Adipose tissue (tissue), 3 donors: ENCODE results near the gene UBE3D. TPM values are rescaled to one million over a fixed set of nuclear protein-coding genes. Genes with fewer than 3 reads are reported as not detected.
"Not testable (repeated sequence)": the region's sequence is repeated elsewhere in the genome, so short reads cannot be mapped to it uniquely, and the experiment has no call there.

Experiments
- H3K27ac ChIP-seq: one replicate; pipeline ENCODE4 v1.5.1; 2013; ENCODE audit warnings: low read depth, low read length
- WGBS, 3 donors: extraction: QIAGEN DNeasy Blood & Tissue Kit; methylation state at CpG; one replicate each; pipeline ENCODE4 v1.1.7; 2013; 5-methylcytosine and 5-hydroxymethylcytosine counted together
- polyA plus RNA-seq, 3 donors: library from polyadenylated mRNA; stranded (reverse); fragments of 200-250 nt; gene quantifications; one replicate each; pipeline ENCODE4 v1.2.3, GENCODE V29; 2013
- donor health status: healthy with polysubstance abuse.
- donor health status: Bipolar disorder and iron deficiency.
- donor health status: healthy.

Gene UBE3D
- polyA plus RNA-seq, 3 donors, result 1.5 to 7.0 (median 3.5) TPM

DNA sequence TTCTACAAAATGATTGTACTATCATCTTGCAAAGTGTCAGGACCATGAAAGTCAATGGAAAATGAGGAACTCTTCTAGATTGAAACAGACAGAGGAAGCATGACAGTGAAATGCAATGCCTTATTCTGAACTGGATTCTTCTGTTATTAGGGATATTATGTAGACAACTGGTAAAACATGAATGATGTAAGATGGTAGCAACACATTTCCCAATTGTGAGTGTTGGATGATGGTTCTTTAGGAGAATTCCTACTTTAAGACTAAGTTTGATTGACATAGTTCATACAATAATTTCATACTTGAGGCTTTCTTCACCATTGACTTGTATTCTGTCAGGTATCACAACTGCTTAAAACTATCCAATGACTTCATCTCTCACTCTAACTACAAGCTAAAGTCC lies 4.5 kb downstream of the UBE3D start:
- H3K27ac ChIP-seq, result no peak overlapping the region

GRCh38 chr6:83057705-83058321 lies 7.8 kb downstream of the UBE3D start:
- H3K27ac ChIP-seq, result no peak overlapping the region
- 31 to 45% (median 41%) methylated on average over 4 of the region's 4 CpGs for WGBS, 3 donors

- WGBS, 3 donors, result 18 to 29% (median 27%) methylated on average over 6 of the region's 6 CpGs
- no peak overlapping the region for H3K27ac ChIP-seq
These were observed 10.2 kb downstream of the UBE3D start for GRCh38 chr6:83055366-83055964.

DNA sequence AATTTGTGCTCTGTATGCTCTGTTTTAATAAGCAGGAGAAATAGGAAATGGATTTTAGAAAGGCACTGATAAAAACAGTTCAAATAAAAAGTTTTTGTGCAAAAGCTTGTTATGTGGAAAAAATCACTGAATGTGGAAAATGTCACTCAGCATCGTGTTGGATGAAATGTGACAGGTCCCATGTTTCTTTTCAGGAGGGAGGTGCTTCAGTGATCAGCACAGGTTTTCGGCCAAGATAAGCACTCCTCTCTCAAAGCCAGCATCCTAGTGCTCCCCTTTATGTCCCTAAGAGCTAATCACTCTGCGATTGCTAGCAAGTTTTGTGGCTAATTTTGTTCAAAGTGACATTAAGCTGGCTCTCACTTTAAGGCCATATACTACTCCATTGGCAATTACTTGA lies 12.0 kb downstream of the UBE3D start:
- no peak overlapping the region for H3K27ac ChIP-seq
- 90 to 92% (median 91%) methylated on average over 3 of the region's 3 CpGs for WGBS, 3 donors

DNA sequence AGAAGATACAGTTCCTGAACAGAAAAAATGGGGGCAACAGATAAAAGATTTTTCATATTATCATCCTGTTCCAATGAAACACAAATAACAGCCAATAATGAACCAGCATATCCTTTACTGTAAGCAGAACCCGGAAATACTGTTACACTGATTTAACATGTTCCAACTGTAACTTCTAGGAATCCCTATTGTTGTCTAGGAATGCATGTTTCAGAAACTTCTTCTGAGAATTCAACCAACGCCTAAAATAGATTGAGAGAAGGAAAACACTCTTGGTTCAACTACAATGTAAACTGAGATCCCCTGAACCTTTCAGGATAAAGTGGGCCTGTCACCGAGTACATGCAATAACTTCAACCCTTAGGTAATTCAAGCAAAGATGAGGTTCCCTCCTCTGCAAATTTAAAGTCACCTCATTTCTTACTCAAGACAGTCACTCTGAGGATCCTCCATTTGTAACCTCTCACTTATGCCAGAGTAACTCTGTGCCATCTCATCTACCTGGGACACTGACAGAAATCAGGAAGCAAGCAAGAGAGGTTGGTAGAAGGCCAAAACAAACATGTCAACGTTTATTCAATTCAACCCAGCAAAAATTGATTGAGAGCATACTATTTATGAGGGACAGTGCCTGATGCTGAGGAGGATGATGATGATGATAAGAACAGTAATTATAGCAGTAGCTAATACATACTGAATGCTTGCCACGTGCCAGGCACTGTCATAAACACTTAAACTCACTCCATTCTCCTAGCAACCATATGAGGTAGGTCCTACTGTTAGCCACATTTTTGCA lies 14.1 kb downstream of the UBE3D start:
- no peak overlapping the region for H3K27ac ChIP-seq
- 57 to 64% (median 61%) methylated on average over 5 of the region's 5 CpGs for WGBS, 3 donors

DNA sequence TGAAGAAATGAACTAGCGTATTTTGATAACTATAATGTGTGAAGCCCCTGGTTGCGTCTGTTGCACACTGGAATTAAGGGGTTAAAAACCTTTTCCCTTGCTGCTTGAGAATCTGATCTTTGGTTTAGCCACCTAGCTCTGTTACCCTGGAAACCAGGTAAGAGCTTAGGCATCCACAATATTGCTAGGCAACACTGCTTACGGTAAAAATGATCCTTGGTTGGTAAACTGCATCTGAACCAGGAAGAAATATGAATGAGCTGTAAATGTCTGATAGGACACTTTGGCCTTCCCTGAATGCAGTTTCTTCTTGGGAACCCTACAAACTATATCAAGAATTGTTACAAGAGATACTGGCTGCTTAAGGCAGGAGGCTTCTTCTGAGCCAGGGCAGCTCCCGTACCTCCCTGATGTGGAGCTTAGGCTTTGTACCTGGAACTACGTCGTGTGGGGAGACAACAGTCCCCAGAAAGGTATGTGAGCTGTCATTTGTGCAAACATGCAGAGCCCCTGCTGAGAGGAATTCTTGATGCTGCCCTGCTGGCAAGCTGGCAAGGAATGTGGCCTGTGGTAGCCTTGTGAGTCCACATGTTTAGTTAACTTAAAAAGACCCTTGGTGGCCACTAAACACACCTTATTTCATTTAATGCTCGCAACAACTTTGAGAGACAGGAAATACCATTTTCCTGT lies 18.4 kb downstream of the UBE3D start:
- 80 to 92% (median 91%) methylated on average over 7 of the region's 7 CpGs for WGBS, 3 donors
- no peak overlapping the region for H3K27ac ChIP-seq

DNA sequence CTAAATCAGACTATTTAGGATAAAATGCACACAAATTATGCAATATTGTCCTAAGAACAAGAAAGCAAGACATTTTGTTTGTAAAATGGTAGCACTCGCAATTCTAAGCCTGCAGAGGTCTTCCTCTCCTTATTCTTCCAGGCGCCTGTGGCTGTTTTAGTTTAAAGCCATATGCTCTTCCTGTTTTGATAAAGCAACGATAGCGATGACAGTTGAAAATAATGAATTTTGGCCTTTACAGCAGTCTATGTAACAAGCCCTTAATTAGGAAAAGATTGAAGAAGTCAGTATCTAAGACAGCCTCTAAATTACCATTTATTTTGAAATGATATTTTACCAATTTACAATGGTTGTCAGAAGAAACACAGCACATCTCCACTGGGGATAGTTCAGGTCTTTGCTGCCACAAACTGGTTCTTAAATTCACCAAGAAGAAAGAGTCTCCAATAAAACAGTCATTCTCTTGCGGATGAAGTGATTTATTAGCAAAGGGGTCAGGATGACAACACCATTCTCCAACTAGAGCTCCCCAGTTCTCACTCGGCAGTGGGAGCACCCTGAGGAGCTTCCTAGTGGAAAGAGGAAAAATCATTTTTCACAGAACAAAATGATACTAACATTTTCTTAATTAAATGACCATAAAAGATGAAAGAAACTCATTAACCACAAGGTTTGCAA lies 21.4 kb downstream of the UBE3D start:
- H3K27ac ChIP-seq, result no peak overlapping the region
- 83 to 91% (median 86%) methylated on average over 6 of the region's 6 CpGs for WGBS, 3 donors

DNA sequence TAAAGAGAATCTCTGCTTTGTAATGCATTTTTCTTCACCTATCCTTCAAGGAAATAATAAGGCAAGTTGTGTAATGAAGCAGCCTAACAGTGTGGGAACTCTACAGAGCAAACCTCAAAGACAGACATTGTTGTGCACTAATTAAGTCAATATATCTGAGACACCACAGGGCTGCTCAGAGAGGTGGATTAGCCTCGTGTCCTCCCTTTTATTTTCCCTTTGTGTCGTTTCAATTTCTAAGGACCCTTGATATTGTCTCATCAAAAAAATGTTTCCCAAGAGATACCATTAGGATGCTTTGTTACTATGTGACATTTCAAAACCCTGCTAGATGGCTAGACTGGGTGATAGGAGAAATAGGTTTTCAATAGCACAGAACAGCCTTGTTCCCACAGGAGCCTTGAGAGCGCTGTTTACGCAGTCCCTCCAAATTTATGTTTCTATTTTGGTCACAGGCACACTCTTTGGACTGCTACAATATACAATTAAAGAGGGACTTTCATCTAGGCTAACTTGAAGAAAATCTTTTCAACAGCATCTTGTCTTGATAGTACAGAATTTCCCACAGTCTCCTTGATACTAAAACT lies 23.1 kb downstream of the UBE3D start:
- no peak overlapping the region for H3K27ac ChIP-seq

DNA sequence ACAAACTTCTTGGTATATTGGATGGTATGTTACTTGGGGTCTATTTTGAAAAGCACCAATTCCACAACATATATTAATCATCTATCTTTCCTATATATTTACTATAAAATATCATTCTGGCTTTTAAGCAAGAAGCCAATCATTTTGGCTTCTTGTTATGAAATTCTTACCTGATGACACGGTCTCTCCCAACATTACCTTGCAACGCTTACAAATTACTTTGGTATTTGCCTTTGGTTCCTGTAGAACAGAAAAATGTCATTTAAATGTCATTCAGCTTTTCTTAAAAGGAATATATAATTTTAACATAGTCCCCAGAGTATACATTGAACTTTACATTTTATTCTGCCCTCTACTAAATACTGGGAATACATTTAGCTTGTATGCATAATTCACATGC lies 27.4 kb downstream of the UBE3D start:
- WGBS, 3 donors, result 95 to 97% (median 96%) methylated on average over 2 of the region's 2 CpGs

More for the DNA sequence above, 23.1 kb downstream of the UBE3D start:
- 81 to 87% (median 81%) methylated on average over 4 of the region's 4 CpGs for WGBS, 3 donors

GRCh38 chr6:83031689-83032088 lies 34.0 kb downstream of the UBE3D start:
- WGBS, 3 donors, result 97 to 99% (median 98%) methylated on average over 6 of the region's 6 CpGs

More for the DNA sequence above, 27.4 kb downstream of the UBE3D start:
- no peak overlapping the region for H3K27ac ChIP-seq

DNA sequence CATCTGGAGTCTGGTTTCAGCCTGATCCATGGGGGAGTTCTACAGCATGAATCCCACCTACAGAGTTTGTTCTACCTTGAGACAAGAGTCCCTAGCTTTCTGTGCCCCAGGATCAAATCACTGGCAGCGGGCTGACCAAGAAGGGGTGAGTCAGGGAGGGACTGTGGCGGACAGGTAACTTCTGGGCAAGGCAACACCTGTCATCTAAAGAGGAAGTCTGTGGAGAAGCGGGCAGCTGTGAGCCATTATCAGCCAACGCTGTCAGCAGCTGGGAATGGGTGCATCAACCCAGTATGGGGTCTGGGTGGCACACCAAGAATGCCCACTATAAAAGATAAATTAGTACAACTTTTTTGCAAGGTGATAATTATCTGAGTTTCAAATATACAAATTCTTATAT lies 45.9 kb downstream of the UBE3D start:
- WGBS, 3 donors, result 89 to 94% (median 93%) methylated on average over 4 of the region's 4 CpGs
- H3K27ac ChIP-seq, result no peak overlapping the region

More at GRCh38 chr6:83031689-83032088, 34.0 kb downstream of the UBE3D start:
- H3K27ac ChIP-seq, result no peak overlapping the region

GRCh38 chr6:83011131-83011530 lies 54.5 kb downstream of the UBE3D start:
- 71 to 82% (median 77%) methylated on average over 3 of the region's 3 CpGs for WGBS, 3 donors
- not testable (repeated sequence) for H3K27ac ChIP-seq

DNA sequence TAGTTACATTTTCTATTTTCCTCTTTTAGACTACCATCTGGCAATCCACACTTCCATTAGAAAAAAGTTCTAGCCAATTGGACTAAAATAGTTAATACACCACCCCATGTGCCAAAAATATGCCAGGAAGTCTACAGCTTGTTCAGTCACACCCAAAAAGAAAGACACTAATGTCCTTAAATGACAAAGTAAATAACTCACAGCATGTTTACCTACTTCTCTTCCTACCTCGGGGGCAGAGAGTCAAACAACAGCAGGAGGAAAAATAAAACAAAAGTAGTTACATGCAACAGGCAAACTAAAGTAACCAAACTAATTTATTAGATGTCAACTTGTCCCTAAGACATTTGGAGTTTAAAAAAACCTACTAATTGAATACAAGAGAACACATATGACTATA lies 57.0 kb downstream of the UBE3D start:
- H3K27ac ChIP-seq, result no peak overlapping the region
- WGBS, 3 donors, result 11 to 51% (median 49%) methylated on average over 1 of the region's 1 CpG

DNA sequence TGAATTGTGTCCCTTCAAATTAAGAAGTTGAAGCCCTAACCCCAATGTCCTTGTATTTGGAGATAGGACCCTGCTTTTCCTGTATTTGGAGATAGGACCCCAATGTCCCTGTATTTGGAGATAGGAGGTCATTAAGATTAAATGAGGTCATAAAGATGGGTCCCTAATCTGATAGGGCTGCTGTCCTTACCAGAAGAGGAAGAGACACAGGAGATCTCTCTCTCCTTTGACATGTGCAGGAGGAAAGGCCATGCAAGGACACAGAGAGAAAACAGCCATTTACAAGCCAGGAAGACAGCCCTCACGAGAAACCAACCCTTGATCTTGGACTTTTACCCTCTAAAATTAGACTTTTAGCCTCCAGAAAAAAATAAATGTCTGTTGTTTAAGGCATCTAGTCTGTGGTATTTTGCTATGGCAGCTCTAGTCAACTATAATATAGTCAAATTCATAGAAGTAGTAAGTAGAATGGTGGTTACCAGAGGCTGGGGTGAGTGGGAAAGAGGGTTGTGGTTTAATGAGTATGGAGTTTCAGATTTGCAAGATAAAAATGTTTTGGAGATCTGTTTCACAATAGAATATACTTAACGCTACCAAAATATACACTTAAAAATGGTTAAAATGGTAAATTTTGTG lies 59.3 kb downstream of the UBE3D start:
- WGBS, 3 donors, result 84 to 86% (median 84%) methylated on average over 2 of the region's 2 CpGs
- H3K27ac ChIP-seq, result no peak overlapping the region

- no peak overlapping the region for H3K27ac ChIP-seq
These were observed 69.5 kb downstream of the UBE3D start for GRCh38 chr6:82996156-82996555.

DNA sequence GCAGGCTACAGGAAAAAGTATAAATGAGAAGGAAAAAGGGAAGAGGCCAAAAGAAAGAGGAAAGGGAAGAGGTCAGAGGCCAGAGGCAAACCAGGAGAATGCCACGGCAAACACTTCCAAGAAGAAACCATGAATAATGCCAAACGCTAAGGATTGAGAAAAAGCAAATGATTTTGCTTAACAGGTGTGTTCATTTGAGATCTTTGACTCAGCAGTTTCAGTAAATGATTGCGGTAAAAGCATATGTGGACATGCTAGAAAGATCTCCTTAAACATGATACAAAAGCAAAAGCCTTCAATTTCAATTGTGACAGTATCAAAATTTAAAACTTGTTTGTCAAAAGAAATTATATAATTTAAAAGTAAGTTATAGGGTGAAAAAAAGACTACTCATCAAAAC lies 70.6 kb downstream of the UBE3D start:
- WGBS, 3 donors, result 64 to 66% (median 64%) methylated on average over 3 of the region's 3 CpGs
- no peak overlapping the region for H3K27ac ChIP-seq

- H3K27ac ChIP-seq, result no peak overlapping the region
These were observed 75.8 kb downstream of the UBE3D start for GRCh38 chr6:82989736-82990290.

- H3K27ac ChIP-seq, result no peak overlapping the region
- 48 to 59% (median 48%) methylated on average over 2 of the region's 2 CpGs for WGBS, 3 donors
These were observed 76.7 kb downstream of the UBE3D start for GRCh38 chr6:82988930-82989351.
